ENCODE measurements around the gene NOTCH4.

DNA sequence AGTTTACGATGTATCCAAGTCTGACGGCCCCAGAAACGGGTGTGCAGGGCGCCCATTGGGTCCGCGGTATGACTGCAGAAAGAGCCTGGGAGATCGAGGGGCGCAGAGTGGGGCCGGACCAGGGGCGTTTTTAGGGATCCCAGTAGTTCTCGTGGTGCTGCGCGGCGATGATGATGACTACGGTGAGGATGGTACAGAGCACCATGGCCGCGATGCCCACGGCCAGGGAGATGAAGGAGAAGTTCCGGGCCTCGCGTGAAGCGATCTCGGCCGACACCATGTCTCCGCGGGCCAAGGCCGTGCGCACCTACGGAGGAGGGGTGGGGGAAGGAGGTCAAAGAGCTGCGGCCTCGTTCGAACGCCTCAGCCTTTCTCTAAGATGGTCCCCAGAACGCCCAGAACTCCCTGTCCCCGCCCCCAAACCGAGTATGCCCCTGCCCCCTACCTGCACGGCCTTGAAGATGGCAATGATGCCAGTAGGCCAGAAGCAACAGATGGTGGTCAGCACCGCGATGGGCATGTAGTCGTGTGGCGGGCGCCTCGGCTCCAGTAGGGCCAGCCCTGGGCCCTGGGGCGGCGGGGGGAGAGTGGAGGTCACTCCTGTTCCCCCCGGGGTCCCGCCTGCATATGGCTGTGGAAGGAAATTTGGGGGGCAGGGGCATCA lies 74.6 kb downstream of the NOTCH4 start:
- TF ChIP-seq, protein P1, sequence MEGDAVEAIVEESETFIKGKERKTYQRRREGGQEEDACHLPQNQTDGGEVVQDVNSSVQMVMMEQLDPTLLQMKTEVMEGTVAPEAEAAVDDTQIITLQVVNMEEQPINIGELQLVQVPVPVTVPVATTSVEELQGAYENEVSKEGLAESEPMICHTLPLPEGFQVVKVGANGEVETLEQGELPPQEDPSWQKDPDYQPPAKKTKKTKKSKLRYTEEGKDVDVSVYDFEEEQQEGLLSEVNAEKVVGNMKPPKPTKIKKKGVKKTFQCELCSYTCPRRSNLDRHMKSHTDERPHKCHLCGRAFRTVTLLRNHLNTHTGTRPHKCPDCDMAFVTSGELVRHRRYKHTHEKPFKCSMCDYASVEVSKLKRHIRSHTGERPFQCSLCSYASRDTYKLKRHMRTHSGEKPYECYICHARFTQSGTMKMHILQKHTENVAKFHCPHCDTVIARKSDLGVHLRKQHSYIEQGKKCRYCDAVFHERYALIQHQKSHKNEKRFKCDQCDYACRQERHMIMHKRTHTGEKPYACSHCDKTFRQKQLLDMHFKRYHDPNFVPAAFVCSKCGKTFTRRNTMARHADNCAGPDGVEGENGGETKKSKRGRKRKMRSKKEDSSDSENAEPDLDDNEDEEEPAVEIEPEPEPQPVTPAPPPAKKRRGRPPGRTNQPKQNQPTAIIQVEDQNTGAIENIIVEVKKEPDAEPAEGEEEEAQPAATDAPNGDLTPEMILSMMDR (conservative IDR thresholded peaks at IDR 0.05 in 1 of 2, IDR thresholded peaks at IDR 0.05 in 1 of 2; ENCODE audit: low read depth in 1 of 2, low read length in 2 of 2) = no peak
- TF ChIP-seq EZH2 (IDR thresholded peaks at IDR 0.05; ENCODE audit: low read length, missing control alignments) = no peak
